Measurements from ENCODE around the gene TRAF4.

DNA sequence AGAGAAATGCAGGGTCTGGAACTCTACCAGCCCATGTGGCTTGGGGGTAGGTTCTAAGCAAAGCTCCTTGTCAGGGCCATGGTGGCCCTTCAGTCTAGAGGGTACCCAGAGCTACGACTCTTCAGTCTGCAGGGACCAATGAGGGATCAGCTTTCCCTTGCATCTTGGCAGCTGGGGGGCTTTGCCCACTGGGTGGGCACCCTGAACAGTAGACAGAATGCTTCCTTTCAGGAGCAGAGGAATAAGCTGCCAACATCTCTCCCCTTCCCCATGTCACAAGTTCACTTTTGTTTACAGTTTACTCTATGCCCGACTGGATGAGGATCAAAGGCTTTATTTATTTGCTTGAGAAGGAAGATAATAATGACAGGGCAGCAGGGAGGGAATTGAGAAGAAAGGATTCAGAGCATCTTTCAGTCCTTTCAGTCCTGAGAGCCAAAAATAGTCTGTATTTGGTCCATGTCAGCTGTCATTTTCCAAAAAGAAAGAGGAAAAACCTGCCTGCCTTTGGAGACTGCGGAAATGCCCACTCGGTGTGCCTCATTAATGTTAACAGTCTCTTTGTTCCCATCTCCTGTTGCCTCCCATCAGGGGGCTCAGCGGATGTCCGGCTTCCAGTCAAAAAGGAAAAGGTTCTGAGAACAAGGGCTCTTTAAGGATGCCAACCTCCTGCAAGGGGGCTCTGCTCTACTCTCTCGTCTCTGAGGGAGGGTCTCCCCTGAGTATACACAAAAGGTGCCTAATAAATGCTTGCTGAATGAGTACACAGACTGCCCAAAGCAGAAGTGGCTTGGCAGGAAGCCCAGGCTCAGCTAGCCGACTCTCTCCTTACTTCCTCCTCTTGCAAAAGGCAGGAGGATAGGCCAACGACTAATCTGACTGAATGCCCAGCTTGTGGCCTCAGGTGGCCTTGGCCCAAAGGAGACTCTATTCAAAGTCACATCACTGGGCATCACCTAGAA is 17.1 kb downstream of the TRAF4 start:
- TF ChIP-seq POLR2A (IDR thresholded peaks at IDR 0.05) (no peak), CTCF (IDR thresholded peaks at IDR 0.05) (no peak)

Data from testis (tissue), 2 donors.